Smooth muscle cell of the pulmonary artery (primary cell): Measurements from ENCODE around the gene RANGAP1. TPM values are rescaled to one million over a fixed set of nuclear protein-coding genes. Genes with fewer than 3 reads are reported as not detected.

Source experiments
- total RNA-seq: library from RNA; depleted of rRNA; stranded (reverse); fragments of >200 nt; gene quantifications from 2 replicates; pipeline ENCODE4 v1.2.3, GENCODE V29; 2014

RANGAP1 gene
- 37.6 and 61.7 TPM in 2 replicates for total RNA-seq

GRCh38 chr22:41285820-41286638, at the start of gene RANGAP1:
TSS of gene RANGAP1 (minus strand) at chr22:41286187. CDS start at chr22:41281044, 5,143 bp downstream.

DNA sequence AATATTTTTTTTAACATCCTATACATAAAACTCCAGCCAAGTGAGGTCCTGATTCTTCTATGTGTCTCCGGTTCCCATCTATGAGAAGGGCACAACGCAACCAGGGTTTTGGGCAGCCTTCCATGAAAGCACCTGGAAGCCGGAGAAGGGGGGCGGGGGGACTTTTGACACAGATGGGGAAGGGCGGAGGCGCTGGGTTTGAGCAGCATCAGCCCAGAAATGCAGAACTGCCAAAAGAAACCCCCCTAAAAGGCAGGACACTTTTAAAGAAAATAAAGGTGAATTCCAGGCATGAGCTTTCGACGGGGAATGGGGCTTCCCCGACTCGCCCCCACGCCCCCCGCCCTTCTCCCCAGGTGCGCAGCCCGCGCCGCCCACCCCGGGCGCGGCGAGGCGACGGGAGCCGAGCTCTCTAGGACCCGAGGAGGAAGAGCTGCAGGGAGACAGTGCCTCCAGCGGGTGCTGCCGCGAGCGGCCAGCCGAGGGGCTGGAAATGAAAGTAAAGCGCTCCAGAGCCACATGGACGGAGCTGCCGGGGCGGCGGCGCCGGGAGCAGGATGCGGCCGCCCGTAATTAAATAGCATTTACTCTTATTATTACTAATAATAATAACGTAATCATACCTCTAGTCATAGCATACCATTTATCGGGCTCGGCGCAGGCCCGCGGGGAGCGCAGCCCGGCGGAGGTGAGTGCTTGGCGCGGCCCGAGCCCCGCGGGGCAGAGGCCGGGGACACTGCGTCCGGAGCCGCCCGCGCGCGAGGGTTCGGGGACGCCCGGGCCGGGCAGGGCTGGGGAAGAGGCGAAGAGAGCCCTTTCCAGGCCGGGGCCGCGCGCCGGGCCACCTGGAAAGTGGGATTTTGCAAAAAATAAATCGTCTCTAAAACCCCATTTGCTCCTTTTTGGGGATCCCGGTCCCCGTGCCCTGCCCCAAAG, 15.4 kb upstream of the RANGAP1 start, which contains the start of gene ZC3H7B:
Gene ZC3H7B (plus strand): TSS at position 441 of the 936 bp plus-strand sequence. CDS start 19,136 bp downstream, outside the sequence.

DNA sequence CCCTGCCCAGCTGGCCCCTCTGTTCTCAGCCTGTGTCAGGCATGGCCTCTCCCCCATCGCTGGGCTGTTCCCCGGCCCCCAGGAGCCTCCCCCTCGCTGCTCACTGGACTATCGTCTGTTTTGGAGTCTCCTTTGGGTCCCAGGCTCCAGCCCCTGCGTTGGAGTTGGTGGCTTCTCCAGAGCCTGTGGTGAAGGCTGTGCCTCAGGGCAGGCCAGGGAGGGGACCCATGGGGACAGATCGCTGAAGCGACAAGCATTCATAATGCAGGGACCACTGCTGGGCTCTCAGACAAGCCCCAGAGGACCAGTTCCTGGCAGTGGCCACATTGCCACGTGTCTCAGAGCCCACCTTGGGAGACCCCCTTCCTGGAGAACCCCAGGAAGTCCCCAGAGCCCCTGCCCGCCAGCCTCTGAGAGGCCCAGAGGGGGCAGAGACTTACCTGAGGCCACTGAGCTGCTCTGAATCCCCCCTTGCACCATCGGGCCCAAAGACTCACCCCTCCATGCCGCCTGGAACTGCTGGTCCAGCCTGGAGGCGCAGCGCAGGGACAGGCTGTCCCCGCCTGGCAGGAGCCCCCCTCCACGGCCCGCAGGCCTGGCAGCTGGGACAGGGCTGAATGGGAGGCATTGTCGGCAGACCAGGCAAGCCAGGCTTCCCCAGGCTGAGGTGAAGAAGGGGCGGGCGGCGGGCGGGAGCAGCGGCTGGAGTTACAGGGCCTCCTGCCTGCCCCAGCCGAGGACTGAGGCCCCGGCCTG, 45.4 kb downstream of the RANGAP1 start, which contains the start of gene CHADL:
Gene CHADL (minus strand): TSS at position 555 of the 756 bp plus-strand sequence. CDS start 50 bp downstream, at position 505.

DNA sequence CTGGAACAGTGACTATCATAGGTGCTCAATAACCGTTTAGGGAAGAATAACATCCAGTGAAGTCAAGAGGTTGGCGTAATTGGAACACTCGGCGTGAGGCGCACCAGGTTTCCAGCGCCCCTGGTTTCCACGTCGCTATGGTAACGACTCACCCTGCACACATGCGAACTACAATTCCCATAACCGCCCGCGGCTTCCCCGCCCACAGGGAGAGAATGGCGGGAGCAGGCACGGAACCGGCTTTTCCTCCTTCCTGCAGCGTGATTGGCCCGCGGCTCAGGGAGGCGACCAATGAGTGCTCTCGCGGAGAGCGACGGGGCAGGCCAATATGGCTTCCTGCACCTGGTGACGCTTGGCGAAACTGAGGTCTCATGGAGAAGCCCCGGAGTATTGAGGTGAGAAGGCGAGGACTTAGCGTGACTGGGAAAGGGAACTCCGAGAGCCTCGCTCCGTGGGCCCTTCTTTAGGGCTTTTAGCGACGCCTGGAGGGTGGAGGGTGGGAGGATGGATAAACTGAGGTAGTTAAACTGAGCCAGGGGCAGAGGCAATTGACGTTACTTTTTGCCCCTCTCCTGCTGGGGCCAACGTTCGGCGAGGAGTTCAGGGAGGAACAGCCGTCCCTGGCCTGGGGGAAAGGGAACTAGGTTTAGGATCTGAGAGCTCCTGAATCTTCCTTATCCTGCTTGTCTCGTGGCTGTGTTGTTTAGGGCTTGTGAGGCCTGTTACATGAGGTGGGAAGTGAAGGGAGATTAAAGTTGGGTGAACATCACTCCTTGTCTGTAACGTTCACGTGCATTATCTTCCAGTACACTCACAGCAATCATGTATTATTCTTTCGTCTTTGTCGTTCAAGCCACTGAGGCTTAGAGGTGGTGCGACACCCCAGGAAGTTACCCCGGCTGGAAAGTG, 80.7 kb downstream of the RANGAP1 start, which contains the start of gene L3MBTL2:
Gene L3MBTL2 (plus strand): TSS at position 321 of the 909 bp plus-strand sequence. CDS start 51 bp downstream, at position 372.

Other genes starting within 250 kb of the RANGAP1 start
- 67.8 and 71.9 TPM in 2 replicates for gene EP300, start 193.6 kb downstream of the RANGAP1 start, total RNA-seq
- gene L3MBTL2, start 80.9 kb downstream of the RANGAP1 start, total RNA-seq, result 22.8 and 25.0 TPM in 2 replicates
- gene CHADL, start 45.3 kb downstream of the RANGAP1 start, total RNA-seq, result 1.1 and 1.2 TPM in 2 replicates
- 70.1 and 79.1 TPM in 2 replicates for gene ZC3H7B, start 15.3 kb upstream of the RANGAP1 start, total RNA-seq
- gene TEF, start 95.8 kb upstream of the RANGAP1 start, total RNA-seq, result 12.8 and 16.5 TPM in 2 replicates
- gene TOB2, start 160.6 kb upstream of the RANGAP1 start, total RNA-seq, result 26.8 and 31.1 TPM in 2 replicates
- 32.9 and 33.9 TPM in 2 replicates for gene PHF5A, start 182.5 kb upstream of the RANGAP1 start, total RNA-seq
- 94.5 and 101 TPM in 2 replicates for gene ACO2, start 182.9 kb upstream of the RANGAP1 start, total RNA-seq